GM18498 (cell line): ENCODE data around the gene NBPF1.
A peak's percentile ranks its signal among the peaks of the same experiment; 100 is the strongest.
"Not testable (repeated sequence)": the region's sequence is repeated elsewhere in the genome, so short reads cannot be mapped to it uniquely, and the experiment has no call there.

Experiments used
- ATAC-seq: cut with Tn5 transposase; IDR thresholded peaks from one replicate; pipeline ENCODE4 v1.9.1; 2021; ENCODE audit warnings: mild to moderate bottlenecking, moderate library complexity; ENCODE audit not compliant: unreplicated experiment

Gene NBPF1

DNA sequence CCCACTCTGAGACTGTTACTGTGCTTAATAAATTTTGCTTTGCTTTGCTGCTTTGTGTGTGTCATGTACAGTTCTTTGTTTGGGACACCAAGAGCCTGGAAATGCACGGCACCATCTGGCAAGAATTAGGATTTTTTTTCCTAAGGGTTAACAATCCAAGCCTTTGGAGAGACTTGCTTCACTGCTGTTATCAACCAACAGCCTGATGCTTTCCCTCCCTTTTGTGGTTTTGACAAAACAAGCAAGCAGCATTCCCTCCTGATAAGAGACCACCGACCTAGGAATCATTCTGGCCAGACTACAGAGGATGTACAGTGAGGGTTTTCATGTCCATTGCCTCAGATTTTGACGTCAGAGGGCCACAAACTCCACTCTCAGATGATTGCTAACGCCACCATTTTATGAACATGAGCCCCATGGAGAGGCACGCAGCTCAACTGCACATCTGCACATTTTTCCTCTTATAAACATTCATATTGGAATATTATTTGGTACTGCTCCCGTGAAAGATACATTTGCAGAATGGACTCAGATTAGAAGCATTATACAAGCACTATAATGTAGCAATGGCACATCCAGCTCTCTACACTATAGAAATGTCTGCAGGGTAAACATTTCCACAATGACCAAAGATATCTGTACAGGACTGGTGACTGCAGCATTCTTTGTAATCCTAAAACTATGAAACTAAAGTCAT lies 94.0 kb downstream of the NBPF1 start:
- not testable (repeated sequence) for ATAC-seq

DNA sequence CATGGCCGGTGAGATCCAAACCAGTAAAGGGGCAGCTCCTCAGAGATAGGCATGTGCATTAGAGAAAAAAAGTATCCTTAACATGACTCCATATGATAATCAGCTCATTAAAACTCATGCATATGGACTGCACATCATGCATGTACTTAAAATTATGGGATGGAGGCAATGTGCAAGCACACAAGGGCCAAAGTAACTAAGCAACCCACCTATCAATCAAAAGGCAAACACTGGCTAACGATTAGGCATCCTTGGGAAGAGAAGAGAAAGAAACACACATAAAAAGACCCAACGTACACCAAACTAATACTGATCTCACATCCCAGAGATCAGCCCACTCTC lies 94.5 kb downstream of the NBPF1 start:
- ATAC-seq = not testable (repeated sequence)

DNA sequence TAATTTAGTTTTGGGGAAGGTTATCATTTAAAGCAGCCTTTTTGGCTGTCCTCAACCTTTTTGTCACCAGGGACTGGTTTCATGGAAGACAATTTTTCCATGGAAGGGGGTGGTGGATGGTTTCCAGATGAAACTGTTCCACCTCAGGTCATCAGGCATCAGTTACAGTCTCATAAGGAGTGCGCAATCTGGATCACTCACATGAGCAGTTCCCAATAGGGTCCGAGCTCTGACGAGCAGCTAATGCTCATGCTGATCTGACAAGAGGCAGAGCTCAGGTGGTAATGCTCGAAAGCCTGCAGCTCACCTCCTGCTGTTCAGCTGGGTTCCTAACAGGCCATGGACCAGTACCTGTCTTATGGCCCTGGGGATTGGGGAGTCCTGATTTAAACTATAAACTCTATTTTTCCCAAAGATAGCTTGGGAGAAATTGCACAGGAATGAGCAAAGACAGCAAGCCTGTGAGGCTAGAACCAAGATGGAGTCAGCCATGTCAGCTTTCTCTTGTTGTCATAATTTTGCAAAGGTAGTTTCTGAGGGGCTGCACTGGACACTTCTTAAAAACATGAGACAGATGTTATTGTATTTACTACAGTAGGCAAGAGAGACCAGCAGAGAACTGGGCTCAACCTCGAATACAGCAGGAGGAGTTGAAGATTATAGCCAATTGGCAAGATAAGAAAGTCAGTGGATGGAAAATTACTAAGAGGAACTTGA lies 96.5 kb downstream of the NBPF1 start:
- not testable (repeated sequence) for ATAC-seq

DNA sequence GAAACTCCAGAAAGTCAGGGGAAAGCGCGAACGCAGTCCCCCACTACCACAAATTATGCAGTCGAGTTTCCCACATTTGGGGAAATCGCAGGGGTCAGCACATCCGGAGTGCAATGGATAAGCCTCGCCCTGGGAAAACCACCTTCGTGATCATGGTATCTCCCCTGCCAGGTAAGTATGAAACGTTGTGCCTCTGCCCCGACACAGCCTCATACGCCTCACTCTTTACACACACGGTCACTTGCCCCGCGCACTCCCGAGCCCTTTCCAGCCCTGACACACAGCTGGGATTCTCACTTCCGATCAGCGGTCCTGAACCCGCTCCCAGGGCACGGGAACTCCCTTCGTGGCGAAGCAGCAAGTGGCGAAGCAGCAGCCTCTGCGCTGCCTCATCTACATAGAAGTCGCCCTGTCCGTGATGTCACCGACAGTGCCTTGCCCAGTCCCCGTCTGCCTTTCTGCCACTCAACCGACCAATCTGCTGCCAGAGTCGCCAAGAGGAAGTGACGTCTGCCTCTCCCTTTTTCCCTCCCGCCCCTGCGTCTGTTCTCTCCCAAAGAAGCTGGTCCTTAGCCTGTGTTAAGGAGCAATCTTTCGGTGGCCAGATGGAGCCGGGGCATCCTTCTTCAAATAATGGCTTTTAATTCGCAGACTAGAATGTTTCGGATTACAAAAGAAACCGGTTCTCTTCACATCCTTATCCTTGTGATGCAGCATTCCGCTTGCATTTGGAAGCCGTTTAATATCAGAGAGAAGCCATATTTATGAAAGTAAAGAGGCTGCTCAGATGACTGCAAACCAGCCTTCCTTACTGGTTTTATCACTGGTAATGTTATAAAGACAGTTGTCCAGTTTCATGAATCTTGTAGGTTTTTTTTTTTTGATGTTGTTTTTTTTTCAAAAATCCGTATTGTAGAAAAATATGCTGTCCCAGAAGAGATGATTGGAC lies 99.0 kb downstream of the NBPF1 start, which contains the start of gene RNU1-1:
Gene RNU1-1, minus strand, starts transcription at position 179 of the 949 bp plus-strand sequence.
- not testable (repeated sequence) for ATAC-seq

DNA sequence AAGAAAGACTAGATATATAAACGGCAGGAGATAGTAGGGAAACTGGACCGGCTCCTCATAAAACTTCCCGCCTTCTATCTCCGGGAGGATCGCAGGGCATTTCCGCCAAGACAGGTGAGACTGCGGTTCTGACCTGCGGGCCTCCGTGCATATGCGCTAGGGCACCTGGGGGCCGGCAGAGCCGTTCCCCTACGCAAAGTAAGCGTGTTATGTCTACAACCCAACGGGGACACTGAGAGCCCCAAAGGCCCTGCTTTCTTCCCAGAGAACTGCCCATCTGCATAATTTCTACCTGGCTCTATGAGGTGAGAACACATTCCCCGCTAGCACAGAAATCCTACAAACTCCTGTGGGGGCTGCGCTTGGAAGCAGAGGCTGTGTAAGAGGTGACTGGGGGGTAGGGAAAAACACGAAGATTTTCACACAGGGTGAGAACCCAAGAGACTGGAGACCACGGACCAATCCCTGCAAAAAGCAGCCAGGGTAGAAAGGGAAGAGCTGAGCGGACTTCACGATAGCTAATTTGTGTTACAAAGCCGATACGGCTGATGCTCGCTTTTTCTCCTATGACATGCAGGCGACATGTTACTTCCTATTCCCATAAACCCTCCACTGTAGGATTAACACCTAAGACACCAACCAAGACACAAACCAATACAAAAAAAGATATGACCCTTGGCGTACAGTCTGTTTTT lies 99.8 kb downstream of the NBPF1 start:
- ATAC-seq = peak; percentile 98

DNA sequence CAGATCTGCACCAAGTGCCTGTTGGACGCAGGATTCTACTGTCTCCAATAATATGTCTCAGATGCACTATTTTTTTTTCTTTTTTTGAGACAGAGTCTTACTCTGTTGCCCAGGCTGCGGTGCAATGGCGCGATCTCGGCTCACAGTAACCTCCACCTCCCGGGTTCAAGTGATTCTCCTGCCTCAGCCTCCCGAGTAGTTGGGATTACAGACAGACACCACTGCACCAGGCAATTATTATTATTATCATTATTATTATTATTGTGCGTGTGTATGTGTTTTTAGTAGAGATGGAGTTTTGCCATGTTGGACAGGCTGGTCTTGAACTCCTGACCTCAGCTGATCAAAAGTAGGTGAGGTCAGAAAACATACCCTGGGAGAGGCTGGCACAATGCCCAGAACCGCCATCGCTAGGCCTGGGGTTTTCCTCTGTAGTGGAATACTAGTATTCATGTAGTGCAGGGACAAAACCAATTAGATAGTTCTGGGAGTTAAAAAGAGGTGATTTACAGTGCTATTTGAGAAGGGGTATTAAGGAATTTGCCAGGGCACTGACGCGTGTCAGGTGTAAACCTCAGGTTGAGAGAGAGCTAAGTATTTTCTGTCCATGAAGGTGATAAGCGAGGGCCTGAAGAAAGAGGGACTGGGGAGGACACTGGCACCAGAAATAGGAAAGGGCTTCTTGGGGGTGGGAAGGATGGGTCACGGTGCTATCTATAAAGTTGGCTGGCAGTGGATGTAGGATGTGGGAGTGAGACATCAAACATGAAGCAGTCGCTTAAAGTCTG lies 100.5 kb downstream of the NBPF1 start:
- ATAC-seq = not testable (repeated sequence)
